Neural progenitor cell (in vitro differentiated cells): ENCODE results near the gene HJV.

ENCODE experiments used
- EZH2 ChIP-seq: fragments of 200-600 bp; sonication (generic); IDR thresholded peaks from 2 replicates; pipeline ENCODE4 v1.6.1; 2017; ENCODE audit warnings: antibody characterized with exemption, mild to moderate bottlenecking, moderate library complexity
- EZH2phosphoT487 ChIP-seq: fragments of 200-600 bp; sonication (generic); IDR thresholded peaks from 2 replicates; pipeline ENCODE4 v1.6.1; 2017; ENCODE audit warnings: antibody characterized with exemption
- TF ChIP-seq, protein P1 (sequence below): fragments of 200-600 bp; sonication (generic); IDR thresholded peaks from 2 replicates; pipeline ENCODE4 v1.5.1; 2017; ENCODE audit warnings: antibody characterized with exemption, mild to moderate bottlenecking

DNA sequence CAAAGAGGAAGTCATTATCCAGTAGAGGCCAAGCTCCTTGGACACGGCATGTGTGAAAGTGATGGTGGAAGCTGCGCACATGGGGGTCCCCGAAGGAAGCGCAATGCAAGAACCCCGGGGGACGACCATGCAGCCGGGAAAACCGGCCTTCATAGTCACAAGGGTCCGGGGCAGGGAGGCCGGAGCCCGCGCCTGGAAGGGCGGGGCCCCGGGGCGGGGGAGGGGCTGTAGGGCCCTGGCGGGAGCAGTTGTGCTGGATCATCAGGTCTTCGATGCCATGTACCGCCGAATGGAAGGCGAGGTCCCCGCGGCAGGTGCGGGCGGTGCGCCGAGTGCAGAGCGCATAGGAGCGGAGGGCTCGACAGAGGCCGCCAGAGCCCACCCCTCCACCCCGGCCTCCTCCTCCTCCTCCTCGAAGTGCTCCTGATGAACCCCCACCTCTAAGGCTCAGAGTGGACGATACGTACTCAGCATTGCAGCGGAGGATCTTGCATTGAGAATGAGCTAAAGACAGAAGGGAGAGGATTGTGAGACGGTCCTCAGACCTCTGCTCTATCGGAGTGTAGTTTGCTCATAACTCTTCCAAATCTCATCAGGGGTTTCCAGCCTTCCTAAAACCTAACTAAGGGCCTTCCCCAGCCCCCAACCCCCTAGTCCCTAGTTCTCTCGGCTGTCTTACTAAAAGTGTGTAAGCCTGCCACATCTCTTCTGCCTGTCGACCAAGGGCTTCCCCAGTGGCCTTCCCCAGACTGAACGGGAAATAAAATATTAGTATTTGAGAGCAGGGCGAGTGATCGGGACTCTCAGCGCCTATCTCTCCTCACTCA is 2.1 kb downstream of the HJV start:
- TF ChIP-seq, protein P1, sequence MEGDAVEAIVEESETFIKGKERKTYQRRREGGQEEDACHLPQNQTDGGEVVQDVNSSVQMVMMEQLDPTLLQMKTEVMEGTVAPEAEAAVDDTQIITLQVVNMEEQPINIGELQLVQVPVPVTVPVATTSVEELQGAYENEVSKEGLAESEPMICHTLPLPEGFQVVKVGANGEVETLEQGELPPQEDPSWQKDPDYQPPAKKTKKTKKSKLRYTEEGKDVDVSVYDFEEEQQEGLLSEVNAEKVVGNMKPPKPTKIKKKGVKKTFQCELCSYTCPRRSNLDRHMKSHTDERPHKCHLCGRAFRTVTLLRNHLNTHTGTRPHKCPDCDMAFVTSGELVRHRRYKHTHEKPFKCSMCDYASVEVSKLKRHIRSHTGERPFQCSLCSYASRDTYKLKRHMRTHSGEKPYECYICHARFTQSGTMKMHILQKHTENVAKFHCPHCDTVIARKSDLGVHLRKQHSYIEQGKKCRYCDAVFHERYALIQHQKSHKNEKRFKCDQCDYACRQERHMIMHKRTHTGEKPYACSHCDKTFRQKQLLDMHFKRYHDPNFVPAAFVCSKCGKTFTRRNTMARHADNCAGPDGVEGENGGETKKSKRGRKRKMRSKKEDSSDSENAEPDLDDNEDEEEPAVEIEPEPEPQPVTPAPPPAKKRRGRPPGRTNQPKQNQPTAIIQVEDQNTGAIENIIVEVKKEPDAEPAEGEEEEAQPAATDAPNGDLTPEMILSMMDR, result no peak
- no peak for TF ChIP-seq EZH2
- no peak for TF ChIP-seq EZH2phosphoT487
